ENCODE measurements around the gene ARFGAP3.

The ARFGAP3 gene

GRCh38 chr22:42801252-42802080 is 55.6 kb downstream of the ARFGAP3 start:
- Mint-ChIP-seq H3K27me3 (no peaks in the 10 kb centered on the region), H3K36me3 (peaks cover 6% of the 10 kb centered on the region), H3K9me3 (no peaks in the 10 kb centered on the region), H3K4me1 (no peaks in the 10 kb centered on the region), H3K27ac (no peak overlapping the region), H3K4me3 (no peak overlapping the region)

GRCh38 chr22:42800451-42801251 is 56.4 kb downstream of the ARFGAP3 start:
- peaks cover 8% of the 10 kb centered on the region for H3K36me3 Mint-ChIP-seq
- H3K27me3 Mint-ChIP-seq, result no peaks in the 10 kb centered on the region
- H3K27ac Mint-ChIP-seq, result no peak overlapping the region

GRCh38 chr22:42799461-42800405 is 57.3 kb downstream of the ARFGAP3 start:
- H3K4me3 Mint-ChIP-seq, result no peak overlapping the region
- peaks cover 6% of the 10 kb centered on the region for H3K36me3 Mint-ChIP-seq
- H3K9me3 Mint-ChIP-seq, result no peaks in the 10 kb centered on the region
- H3K4me1 Mint-ChIP-seq, result no peaks in the 10 kb centered on the region
- no peaks in the 10 kb centered on the region for H3K27me3 Mint-ChIP-seq
- no peak overlapping the region for H3K27ac Mint-ChIP-seq

More at GRCh38 chr22:42800451-42801251, 56.4 kb downstream of the ARFGAP3 start:
- Mint-ChIP-seq H3K9me3 (no peaks in the 10 kb centered on the region), H3K4me1 (no peaks in the 10 kb centered on the region), H3K4me3 (no peak overlapping the region)

- H3K27ac Mint-ChIP-seq, result no peak overlapping the region
- H3K36me3 Mint-ChIP-seq, result peaks cover 6% of the 10 kb centered on the region
- H3K4me3 Mint-ChIP-seq, result no peak overlapping the region
- H3K9me3 Mint-ChIP-seq, result no peaks in the 10 kb centered on the region
- no peaks in the 10 kb centered on the region for H3K4me1 Mint-ChIP-seq
- no peaks in the 10 kb centered on the region for H3K27me3 Mint-ChIP-seq
Measured at GRCh38 chr22:42799061-42799460, 58.0 kb downstream of the ARFGAP3 start.

- Mint-ChIP-seq H3K9me3 (no peaks in the 10 kb centered on the region), H3K27ac (no peak overlapping the region), H3K4me1 (no peaks in the 10 kb centered on the region), H3K36me3 (peaks cover 6% of the 10 kb centered on the region), H3K27me3 (no peaks in the 10 kb centered on the region), H3K4me3 (no peak overlapping the region)
Measured at GRCh38 chr22:42797011-42797410, 60.1 kb downstream of the ARFGAP3 start.

- Mint-ChIP-seq H3K36me3 (peaks cover 6% of the 10 kb centered on the region), H3K27me3 (no peaks in the 10 kb centered on the region), H3K4me3 (no peak overlapping the region), H3K9me3 (no peaks in the 10 kb centered on the region), H3K4me1 (no peaks in the 10 kb centered on the region), H3K27ac (no peak overlapping the region)
Measured at GRCh38 chr22:42796081-42796480, 61.0 kb downstream of the ARFGAP3 start.

- Mint-ChIP-seq H3K4me3 (no peak overlapping the region), H3K36me3 (peaks cover 6% of the 10 kb centered on the region), H3K27ac (no peak overlapping the region), H3K27me3 (no peaks in the 10 kb centered on the region), H3K4me1 (no peaks in the 10 kb centered on the region), H3K9me3 (no peaks in the 10 kb centered on the region)
Measured at GRCh38 chr22:42794551-42795510, 62.2 kb downstream of the ARFGAP3 start.

- Mint-ChIP-seq H3K36me3 (peaks cover 6% of the 10 kb centered on the region), H3K9me3 (no peaks in the 10 kb centered on the region), H3K27me3 (no peaks in the 10 kb centered on the region), H3K4me1 (no peaks in the 10 kb centered on the region), H3K27ac (no peak overlapping the region), H3K4me3 (no peak overlapping the region)
Measured at GRCh38 chr22:42793848-42794405, 63.1 kb downstream of the ARFGAP3 start.

GRCh38 chr22:42792909-42793847 is 63.9 kb downstream of the ARFGAP3 start:
- Mint-ChIP-seq H3K36me3 (peaks cover 6% of the 10 kb centered on the region), H3K4me3 (no peak overlapping the region), H3K4me1 (no peaks in the 10 kb centered on the region), H3K9me3 (no peaks in the 10 kb centered on the region), H3K27ac (no peak overlapping the region), H3K27me3 (no peaks in the 10 kb centered on the region)

GRCh38 chr22:42792453-42792908 is 64.6 kb downstream of the ARFGAP3 start:
- no peaks in the 10 kb centered on the region for H3K9me3 Mint-ChIP-seq
- no peak overlapping the region for H3K27ac Mint-ChIP-seq
- no peaks in the 10 kb centered on the region for H3K27me3 Mint-ChIP-seq
- peaks cover 3% of the 10 kb centered on the region for H3K36me3 Mint-ChIP-seq
- no peaks in the 10 kb centered on the region for H3K4me1 Mint-ChIP-seq
- no peak overlapping the region for H3K4me3 Mint-ChIP-seq

GRCh38 chr22:42791721-42792452 is 65.2 kb downstream of the ARFGAP3 start:
- H3K36me3 Mint-ChIP-seq, result peaks cover 1% of the 10 kb centered on the region
- no peaks in the 10 kb centered on the region for H3K9me3 Mint-ChIP-seq
- no peak overlapping the region for H3K4me3 Mint-ChIP-seq
- no peak overlapping the region for H3K27ac Mint-ChIP-seq
- no peaks in the 10 kb centered on the region for H3K4me1 Mint-ChIP-seq
- no peaks in the 10 kb centered on the region for H3K27me3 Mint-ChIP-seq

- Mint-ChIP-seq H3K27ac (no peak overlapping the region), H3K27me3 (no peaks in the 10 kb centered on the region), H3K36me3 (no peaks in the 10 kb centered on the region), H3K4me3 (no peak overlapping the region), H3K4me1 (no peaks in the 10 kb centered on the region), H3K9me3 (no peaks in the 10 kb centered on the region)
Measured at GRCh38 chr22:42788466-42788865, 68.6 kb downstream of the ARFGAP3 start.

GRCh38 chr22:42788021-42788420 is 69.1 kb downstream of the ARFGAP3 start:
- no peaks in the 10 kb centered on the region for H3K27me3 Mint-ChIP-seq
- H3K4me1 Mint-ChIP-seq, result no peaks in the 10 kb centered on the region
- no peak overlapping the region for H3K4me3 Mint-ChIP-seq
- no peaks in the 10 kb centered on the region for H3K9me3 Mint-ChIP-seq
- H3K27ac Mint-ChIP-seq, result no peak overlapping the region
- H3K36me3 Mint-ChIP-seq, result no peaks in the 10 kb centered on the region

All from activated naive CD4-positive, alpha-beta T cell treated with anti-CD3 and anti-CD28 coated beads, Interleukin-2, amount 50 U/mL, for 24 hours (primary cell).